ENCODE data around the gene TRPV3.
"Not testable (repeated sequence)": the region's sequence is repeated elsewhere in the genome, so short reads cannot be mapped to it uniquely, and the experiment has no call there.

Gene TRPV3

DNA sequence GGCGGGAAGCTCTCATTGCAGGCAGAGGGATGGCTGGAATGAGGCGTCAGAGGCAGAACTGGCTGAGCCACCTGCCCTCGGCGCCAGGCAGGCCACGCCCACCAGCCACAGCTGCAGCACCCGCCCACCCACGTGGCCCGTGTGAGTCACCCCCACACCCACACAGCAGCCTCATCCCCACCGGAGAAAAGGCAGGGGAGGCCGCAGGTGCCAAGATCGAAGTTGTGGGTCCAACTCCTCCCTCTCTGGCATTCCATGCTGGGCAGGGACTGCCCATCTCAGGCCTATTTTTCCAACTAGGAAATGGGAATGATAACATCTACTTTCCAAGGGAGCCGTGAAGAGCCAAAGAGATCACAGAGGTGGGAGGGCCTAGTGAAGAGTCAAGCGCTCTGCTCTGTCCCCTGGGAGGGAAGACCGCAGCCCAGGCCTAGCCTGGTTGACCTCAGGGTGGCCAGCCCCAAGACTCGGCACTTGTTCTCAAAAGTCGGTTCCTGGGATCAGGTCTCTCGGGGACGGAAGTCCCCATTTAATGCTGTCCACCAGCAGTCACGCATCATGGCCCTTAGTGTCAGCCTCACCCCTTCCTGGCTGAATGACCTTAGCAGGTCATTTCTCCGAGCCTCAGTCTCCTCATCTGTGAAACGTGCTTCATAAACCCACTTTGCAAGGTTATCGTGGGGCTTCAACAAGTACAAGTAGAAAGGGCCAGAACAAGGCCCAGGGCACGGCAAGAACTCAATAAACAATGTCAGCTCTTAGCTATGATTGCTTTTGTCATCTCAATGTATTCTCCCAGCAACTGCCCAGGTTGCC, at the start of gene TRPV3:
TSS of gene TRPV3 (minus strand) at position 45 of the 816 bp plus-strand sequence. CDS start 2,962 bp downstream, outside the sequence.
- DNase-seq: no peak

DNA sequence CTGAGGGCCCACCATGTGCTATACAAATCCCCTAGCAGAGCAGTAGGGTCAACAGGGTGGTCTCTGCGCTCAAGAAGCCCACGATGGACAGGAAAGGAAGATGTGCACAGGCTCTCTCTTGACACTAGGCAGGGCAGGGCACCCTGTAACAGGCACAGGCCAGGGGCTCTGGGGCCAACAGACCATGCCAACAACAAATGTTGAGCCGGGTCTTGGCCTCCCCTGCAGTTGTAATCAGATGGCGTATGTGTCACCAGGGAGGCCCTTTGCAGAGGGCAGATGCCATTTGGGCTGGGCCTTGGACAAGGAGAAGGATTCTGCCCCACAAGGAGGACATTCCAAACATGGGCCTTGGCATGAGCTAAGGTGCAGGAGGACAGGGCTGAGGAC, 46.3 kb upstream of the TRPV3 start:
- DNase-seq: no peak

DNA sequence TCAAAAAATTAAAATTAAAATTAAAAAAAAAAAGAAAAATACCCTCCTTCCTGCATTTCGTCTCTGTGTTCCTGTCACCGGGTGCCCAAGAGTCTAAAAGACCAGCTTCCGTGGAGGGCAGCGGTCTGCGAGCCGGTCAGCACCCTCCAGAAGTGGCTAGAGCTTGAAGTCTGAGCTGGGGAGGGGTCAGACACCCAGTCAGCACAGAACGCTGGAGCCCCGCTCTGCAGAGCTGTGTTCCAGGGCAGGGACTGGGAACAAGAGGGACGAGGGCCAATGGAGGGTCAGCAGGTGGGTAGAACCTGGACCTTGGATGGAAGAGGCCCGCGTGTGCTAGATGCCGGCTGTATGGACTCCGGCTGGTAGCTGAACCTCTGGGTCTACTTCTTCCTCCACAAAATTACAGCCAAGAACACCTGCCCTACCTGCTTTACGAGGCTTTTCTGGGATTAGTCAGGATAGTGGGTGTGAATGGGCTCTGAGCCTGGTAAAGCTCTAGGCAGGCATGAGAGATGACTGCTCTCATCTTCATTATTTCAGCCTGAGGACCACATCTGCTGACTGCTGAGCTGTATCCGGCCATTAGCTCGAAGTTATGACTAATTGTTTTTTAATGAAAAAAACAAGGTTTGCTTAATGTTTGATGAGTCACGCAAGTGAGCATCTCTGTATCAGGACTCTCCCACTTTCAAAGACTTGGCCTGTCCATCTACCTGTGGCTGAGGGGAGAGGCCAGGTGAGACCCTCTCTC, 45.7 kb upstream of the TRPV3 start:
- no peak for DNase-seq

DNA sequence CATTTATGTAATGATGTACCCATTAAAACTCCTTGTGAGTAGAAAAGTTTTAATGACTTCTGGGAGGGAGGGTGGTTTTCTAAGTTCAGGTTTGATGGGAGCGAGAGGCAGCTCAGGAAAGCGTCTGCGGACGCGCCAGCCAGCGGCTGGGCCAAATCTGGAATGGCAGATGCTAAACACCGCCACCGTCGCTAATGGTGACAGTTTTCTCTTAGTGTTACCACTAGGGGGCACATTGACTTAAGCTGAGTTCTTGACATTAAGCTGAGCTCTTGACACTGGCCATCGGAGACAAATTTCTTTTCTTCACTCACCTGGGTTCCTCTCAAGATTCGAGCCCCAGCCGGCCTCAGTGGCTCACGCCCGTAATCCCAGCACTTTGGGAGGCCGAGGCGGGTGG, 44.9 kb upstream of the TRPV3 start:
- DNase-seq: no peak

DNA sequence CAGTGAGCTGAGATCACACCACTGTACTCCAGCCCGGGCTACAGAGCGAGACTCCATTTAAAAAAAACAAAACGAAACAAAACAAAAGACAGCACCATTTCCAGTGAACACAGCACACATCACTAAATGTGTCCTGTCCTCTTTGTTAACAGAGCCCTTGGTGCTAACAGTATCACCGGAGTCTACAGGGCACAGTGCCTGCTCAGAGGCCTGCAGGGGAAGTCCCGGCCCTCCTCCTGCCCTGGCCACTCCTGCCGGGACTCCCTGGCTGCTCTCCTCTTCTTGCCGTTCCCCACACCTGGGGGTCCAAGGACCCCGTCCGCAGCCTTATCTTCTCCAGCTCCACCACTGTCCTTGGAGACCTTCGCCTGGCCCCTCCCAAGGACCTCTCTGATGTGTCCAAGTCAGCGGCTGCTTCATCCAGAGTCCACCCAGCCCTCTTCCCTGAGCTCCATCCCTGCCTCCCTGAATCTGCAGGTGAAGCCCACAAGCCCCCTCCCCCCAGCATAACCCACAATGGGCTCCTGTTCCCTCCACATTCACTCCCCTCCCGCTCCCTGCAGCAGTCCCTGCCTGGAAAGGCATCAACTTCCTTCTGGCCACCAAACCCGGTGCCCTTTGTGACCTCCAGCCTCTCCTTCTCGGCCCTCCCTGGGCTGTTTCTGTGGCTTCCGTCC, 43.1 kb upstream of the TRPV3 start:
- DNase-seq: no peak

DNA sequence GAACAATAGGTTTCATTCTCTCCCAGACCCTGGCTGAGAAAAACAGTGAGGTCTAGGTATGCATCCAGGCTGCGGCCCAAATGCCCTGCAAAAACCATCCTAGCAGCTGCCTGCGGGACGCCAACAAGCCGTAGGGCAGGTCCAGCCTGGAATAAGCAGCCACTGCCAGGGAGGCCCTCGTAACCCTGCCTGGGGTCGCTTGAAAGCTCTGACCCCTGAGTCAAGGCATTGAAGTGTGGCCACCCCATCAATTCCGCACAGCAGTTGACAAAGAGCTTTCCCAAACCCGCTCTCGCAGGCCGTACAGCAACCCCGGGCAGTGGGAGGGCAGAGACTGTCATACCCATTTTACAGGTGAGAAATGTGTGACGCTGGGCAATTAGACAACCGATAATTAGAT, 40.5 kb upstream of the TRPV3 start:
- DNase-seq: no peak

DNA sequence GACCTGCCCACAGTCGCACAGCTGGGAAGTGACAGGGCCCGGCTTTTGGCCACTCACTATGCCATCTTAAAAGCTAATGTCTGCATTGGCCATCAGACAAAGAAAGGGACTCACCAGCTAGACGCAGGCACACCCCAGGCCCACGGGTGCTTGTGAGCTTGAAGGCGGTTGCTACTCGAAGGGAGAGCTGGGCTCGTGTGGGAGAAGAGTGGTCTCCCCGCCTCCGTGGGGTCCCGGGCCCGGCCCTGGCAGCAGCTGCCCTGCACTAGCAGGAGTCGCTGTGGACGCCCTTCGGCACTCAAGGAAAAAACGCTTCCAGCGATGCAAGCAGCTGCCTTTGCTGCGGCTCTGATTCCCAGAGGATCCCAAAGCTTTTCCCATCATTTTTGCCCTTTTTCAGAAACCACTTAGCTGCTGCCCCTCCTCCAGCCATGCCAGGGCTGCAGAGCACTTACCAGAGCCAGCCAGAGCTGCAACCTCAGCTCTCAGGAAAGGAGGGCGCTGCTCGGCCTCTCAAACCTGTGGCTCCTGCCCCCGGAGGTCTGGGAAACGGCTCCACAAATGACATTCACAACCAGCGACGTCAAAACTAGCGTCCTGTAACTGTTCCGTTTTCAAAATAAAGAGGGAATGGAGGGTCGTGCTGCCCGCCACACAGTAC, 39.3 kb upstream of the TRPV3 start:
- DNase-seq: no peak

DNA sequence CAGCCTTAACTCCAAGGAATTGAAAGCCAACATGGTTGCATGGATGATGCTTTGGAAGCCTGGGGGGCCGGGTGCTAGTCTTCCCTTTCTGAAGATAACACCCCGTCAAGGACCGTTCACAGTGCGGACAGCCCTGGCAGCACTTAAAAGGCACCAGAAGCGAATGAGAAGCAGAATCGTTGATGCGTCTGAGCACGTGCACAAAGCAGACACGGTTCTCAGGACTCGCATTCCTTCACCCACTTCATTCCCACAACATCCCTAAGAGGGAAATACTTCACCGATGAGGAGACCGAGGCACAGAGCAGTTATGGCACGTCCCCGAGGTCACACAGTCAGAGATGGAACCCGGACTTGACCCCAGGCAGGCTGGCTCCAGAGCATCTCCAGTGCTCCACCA, 37.4 kb upstream of the TRPV3 start:
- no peak for DNase-seq

DNA sequence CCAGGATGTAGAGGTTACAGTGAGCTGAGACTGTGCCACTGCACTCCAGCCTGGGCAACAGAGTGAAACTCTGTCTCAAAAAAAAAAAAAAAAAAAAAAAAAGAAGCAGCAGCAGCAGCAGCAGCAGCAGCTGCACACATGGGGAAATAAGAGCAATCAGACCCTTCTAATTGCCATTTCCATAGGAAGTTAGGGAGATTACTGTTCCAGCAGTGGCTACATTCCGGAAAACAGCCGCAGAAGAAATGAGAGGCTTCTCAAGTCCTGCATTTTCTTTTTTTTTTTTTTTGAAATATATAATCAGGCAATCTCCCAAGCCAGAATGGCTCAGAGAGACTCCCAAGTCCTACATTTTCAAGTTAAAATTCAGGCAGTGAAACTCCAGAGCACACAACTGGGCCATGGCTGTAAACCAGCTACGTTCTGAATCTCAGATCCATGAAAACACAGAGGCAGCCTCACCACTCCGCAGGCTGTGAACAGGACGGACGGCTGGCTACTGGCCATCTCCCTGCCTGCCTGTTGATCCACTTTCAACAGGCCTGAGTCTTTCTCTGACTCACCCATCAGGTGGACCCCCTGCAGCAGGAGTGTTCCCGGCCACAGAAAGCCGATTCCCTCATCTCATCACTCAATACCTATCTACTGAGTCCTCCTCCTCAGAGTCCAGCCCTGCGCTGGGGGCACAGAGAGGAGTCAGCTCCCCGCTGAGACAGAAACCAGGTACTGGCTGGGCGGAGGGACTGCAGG, 36.6 kb upstream of the TRPV3 start:
- DNase-seq: no peak

DNA sequence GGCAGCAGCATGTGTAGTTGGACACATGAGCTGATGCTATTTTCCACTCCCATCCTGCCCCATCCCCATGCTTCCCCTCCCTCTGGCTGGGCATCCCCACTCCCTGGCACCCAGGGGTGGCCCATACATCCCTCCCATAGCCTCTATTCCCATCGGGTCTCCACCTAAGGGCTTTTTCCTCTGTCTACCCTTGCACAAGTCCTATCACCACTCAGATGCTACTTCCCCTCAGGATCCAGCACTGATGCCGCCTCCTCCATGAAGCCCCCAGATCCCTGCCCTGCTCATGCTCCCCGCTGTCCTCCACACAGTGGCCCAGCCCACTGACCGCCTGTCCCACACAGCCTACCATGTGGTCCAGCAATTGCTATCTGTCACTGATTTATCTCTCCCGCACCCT, 35.8 kb upstream of the TRPV3 start:
- no peak for DNase-seq

DNA sequence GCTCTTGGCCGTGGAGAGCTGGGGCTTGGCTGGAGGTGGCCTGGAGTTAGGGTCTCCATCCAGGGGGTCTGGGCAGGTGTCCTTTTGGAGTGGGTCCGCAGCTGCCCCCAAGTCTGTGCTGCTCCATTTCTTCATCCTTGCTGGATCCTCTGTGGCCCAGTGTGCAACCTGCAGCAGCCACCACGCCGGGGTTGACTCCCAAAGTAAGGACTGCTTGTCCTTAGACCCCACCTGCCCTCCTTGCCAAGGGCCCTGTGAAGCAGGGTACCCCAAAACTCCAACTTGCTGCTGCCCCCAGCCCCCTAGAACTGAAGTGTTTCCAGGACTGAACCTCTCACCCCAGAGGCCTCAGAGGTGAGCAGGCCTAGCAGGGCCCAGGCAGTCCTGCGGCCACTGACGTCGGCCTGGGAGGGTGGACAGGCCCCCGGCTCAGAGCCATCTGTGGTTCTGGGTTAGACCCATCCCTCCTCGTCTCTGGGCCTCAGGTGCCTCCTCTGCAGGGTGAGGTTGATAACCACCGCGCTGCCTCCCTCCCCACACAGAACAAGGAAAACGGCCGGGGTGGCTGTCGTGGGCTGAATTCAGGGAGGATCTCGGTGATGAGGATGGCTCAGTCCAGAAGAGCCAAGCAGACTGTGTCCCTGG, 34.7 kb upstream of the TRPV3 start:
- no peak for DNase-seq

DNA sequence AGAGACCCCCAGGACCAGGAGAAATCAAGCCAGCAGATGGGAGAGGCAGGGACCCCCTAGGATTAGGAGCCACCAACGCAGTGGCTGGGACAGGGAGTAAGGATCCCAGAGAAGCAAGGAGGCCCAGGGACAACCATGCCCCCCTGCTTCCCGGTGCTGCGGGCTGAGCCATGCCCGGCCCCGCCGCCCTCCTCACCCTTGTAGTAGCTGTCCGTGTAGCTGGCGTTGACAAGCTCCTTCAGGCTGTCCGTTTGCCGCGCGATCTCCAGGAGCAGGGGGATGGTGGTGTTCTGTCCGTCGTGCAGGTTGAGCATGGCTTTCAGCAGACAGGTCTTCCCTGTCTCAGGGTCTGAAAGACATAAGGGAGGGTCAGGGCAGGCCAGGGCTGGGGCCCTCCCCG, 33.2 kb upstream of the TRPV3 start:
- DNase-seq: no peak

DNA sequence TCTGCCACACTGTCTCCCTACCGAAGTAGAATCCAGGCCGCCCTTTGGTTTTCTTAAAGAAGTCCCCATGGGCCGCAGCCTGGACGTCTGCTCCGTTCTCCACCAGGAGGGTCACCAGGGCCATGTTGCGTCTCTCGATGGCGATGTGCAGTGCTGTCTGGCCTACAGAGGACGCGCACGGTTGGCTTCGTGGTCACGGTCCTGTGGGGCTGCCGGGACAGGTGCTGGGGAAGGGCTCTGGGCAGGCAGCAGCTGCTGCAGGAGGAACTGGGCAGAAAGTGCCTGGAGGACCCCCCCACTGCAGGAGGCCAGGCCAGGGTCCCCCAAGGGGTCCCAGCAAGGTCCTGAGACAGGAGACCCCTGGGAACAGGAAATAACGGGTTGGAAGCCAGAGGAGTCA, 32.6 kb upstream of the TRPV3 start:
- DNase-seq: no peak

DNA sequence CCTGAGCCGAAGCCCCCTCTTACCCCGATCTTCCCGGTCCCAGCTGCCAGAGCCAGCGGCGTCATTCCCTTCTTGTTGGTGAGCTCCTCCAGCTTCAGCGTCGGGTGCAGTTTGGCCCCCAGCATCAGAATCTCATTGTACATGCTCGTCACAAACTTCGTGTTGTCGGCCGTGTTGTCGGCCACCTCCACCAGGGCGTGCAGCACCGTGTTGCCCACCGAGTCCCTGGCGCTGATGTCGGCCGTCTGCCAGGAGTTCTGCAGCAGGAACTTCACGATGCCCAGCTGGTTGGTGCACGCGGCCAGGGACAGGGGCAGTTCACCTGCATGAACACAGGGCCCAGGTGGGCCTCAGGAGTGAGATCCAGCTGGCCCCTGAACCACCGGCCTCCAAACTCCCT, 32.2 kb upstream of the TRPV3 start:
- no peak for DNase-seq

DNA sequence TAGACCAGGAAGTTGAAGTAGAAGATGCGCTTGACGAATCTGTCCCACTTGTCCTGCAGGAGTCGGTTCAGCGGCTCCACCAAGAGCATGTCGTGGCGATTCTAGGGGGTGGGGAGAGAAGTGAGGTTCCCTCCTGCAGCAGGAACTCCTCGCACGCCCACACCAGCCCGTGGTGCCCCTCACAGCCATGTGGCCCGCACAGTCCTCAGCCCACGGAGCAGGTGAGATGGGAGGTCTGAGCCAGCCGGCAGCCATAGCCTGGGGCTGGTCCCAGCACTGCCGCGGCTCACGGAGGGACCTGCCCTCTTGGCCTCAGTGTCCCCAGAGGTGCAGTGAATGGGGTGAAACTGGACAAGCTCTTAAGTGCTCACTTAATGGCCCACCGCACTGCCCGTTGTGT, 28.2 kb upstream of the TRPV3 start:
- no peak for DNase-seq

DNA sequence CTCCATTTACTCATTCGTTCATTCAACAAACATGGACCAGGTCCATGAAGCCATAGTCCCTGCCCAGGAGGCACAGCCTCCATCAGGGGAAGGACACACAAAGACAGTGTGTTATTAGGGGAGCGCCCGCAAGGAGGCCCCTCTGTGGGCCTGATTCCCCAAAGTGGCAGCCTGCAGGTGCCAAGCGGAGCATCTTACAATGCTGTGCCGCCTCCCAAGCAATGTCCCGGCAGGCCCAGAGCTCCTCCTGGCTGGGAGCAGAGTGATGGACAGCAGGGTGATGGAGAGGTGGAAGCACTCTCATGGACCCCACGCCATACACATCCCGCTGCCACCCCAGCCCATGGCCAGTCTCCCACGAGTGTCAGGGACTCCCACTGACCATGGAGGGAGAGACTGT, 25.8 kb upstream of the TRPV3 start:
- no peak for DNase-seq

DNA sequence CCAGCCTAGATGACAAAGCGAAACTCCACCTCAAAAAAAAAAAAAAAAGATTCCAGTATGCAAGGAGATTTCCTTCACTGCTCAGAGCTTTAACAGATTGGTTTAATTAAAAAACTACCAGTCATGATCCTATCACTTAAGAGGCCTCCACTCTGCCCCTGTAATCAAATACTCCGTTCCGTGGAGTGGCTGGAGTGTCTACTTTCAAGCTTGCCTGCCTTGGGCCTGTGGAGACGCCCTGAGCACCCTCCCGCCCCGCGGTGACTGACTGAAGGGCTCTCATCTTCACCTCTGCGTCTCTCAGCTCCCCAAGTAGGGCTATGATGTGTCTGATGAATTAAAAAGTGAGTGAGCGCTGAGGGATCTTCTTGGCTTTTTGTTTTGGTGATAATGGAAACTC, 25.3 kb upstream of the TRPV3 start:
- no peak for DNase-seq

DNA sequence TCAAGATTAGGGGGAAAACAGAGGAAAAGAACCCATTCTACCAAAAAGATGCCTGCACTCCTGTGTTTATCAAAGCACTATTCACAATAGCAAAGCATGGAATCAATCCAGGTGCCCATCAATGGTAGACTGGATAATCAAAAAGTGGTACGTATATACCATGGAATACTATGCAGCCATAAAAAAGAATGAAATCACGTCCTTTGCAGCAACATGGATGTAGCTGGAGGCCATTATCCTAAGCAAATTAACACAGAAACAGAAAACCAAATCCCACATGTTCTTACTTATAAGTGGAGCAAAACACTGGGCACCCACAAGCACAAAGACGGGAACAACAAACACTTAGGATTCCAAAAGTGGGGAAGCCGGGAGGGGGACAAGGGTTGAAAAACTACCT, 21.1 kb upstream of the TRPV3 start:
- not testable (repeated sequence) for DNase-seq

DNA sequence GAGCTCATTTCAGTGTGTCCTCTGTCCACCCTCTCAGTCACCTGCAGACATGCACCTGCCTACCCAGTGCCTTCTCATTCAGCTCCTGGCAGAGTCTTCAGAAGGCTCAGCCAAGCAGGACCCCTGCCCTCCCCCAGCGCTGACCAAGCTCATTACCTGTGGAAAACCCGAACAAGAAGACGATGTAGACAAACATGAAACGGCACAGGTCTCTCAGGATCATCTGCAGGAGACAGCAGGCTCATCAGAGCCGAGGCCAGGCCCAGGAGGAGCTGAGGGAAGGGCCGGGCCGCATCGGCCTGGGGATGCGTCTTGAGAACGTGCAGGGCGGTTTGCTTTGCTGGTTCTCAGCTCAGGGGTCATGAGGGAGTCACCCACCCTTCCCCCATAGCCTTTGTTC, 19.4 kb upstream of the TRPV3 start:
- DNase-seq: no peak

DNA sequence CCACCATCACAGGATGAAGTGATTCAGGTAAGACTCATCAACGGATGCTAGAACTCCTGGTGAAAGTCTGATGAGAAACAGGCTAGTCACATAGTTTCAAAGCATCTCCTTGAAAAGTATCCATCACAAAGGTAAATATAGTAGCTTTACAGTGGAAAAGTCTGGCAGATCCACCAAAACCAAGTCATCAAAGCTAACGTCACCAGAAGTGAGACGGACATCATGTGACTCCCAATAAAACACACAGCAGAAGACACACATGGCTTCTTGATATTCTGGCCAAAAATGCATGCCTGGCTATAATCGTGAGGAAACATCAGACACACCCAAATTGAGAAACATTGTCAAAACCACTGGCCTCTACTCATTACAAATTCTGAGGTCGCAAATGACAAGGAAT, 17.9 kb upstream of the TRPV3 start:
- no peak for DNase-seq

DNA sequence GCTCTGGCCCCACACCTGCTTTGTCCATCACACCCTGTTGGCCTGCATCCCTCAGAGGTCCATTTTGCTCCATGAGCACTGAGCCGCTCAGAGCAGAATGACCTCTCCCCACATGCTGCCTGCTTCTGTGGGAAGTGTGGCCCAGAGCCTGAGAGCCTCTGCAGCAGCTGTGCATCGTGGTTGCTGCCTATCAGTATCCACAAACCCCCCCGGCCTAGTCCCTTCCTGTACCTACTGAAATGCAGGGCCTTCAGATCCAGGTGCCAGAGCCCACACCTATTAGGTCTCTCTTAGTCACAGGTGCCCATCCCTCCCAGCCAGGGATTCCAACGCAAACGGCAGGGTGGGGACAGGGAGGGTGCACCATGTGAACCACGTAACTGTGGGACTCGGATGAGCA, 16.6 kb upstream of the TRPV3 start:
- DNase-seq: no peak
